Measurements from ENCODE around the gene SPATA31D1.

DNA sequence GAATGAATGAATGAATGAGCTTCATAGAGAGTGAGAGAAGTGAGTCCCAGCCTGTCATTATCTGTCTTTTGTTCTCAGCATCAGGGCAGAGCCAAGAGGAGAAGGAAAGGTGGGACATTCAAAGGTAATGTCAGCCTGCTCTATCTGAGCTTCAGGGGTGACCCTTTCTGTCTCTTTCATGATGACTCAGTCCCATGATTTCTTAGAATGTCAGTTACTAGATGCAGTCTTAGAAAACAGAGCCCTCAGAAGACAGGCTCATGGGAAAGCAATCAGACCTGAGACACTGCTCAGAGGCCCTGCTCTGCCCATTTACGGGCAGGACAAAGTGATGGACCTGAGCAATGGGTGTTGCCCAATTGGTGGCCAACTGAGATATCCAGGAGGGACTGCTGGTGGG is 1.1 kb downstream of the SPATA31D1 start:
- TF ChIP-seq POLR2AphosphoS5 (IDR thresholded peaks at IDR 0.05; ENCODE audit: low read depth, low read length) (no peak), TAF1 (IDR thresholded peaks at IDR 0.05; ENCODE audit: low read depth, low read length) (no peak), POLR2A (IDR thresholded peaks at IDR 0.05; ENCODE audit: low read depth, low read length) (no peak)

Measured in GM12891 (cell line).